H9 (cell line): Measurements from ENCODE around the gene PCDH9. TPM values are rescaled to one million over a fixed set of nuclear protein-coding genes. Genes with fewer than 3 reads are reported as not detected.

Source experiments
- DNase-seq: peaks from one replicate; pipeline ENCODE4 v3.0.0-alpha.2; 2017
- H2AFZ ChIP-seq: one replicate; pipeline ENCODE4 v1.6.1; 2013; ENCODE audit warnings: mild to moderate bottlenecking, low read length, control low read depth, moderate library complexity
- H2AK5ac ChIP-seq: 2 replicates; pipeline ENCODE4 v1.6.1; 2013; ENCODE audit warnings: low read length, control low read depth, mixed read lengths; ENCODE audit not compliant: insufficient read length
- H2BK120ac ChIP-seq: one replicate; pipeline ENCODE4 v1.6.1; 2013; ENCODE audit warnings: low read depth, mild to moderate bottlenecking, low read length, control low read depth, inconsistent platforms; ENCODE audit not compliant: poor library complexity, severe bottlenecking
- H2BK12ac ChIP-seq: 2 replicates; pipeline ENCODE4 v1.6.1; 2013; ENCODE audit warnings: low read length, control low read depth, mixed read lengths, low read depth; ENCODE audit not compliant: insufficient read length
- H2BK15ac ChIP-seq: 2 replicates; pipeline ENCODE4 v1.6.1; 2013; ENCODE audit warnings: low read depth, low read length, control low read depth
- H2BK20ac ChIP-seq: one replicate; pipeline ENCODE4 v1.6.1; 2013; ENCODE audit warnings: low read depth, mild to moderate bottlenecking, low read length, control low read depth, inconsistent platforms; ENCODE audit not compliant: poor library complexity, severe bottlenecking
- H2BK5ac ChIP-seq: 2 replicates; pipeline ENCODE4 v1.6.1; 2013; ENCODE audit warnings: low read length, control low read depth, mixed read lengths; ENCODE audit not compliant: insufficient read length
- H3K14ac ChIP-seq: 2 replicates; pipeline ENCODE4 v1.6.1; 2013; ENCODE audit warnings: low read length, control low read depth; ENCODE audit not compliant: insufficient read depth
- H3K18ac ChIP-seq: 2 replicates; pipeline ENCODE4 v1.6.1; 2013; ENCODE audit warnings: low read depth, mild to moderate bottlenecking, mixed read lengths, low read length, control low read depth; ENCODE audit not compliant: insufficient read length
- H3K23ac ChIP-seq: 2 replicates; pipeline ENCODE4 v1.6.1; 2013; ENCODE audit warnings: low read length, control low read depth, mixed read lengths, low read depth; ENCODE audit not compliant: insufficient read length
- H3K23me2 ChIP-seq: 2 replicates; pipeline ENCODE4 v1.6.1; 2013; ENCODE audit warnings: low read depth, mild to moderate bottlenecking, mixed read lengths, low read length, control low read depth; ENCODE audit not compliant: insufficient read length, poor library complexity, severe bottlenecking
- H3K27ac ChIP-seq: 2 replicates; pipeline ENCODE4 v1.5.1; 2013; ENCODE audit warnings: low read length, control low read depth, mixed read lengths, low read depth; ENCODE audit not compliant: insufficient read length
- H3K27me3 ChIP-seq: 2 replicates; pipeline ENCODE4 v1.6.1; 2013; ENCODE audit warnings: low read length, control low read depth, inconsistent platforms; ENCODE audit not compliant: insufficient read depth
- H3K4ac ChIP-seq: 2 replicates; pipeline ENCODE4 v1.6.1; 2013; ENCODE audit warnings: low read depth, mild to moderate bottlenecking, control low read depth, inconsistent platforms, low read length, moderate library complexity
- H3K4me1 ChIP-seq: 2 replicates; pipeline ENCODE4 v1.6.1; 2013; ENCODE audit warnings: low read length, control low read depth, inconsistent platforms; ENCODE audit not compliant: insufficient read depth
- H3K4me2 ChIP-seq: 2 replicates; pipeline ENCODE4 v1.6.1; 2013; ENCODE audit warnings: low read length, control low read depth, mixed read lengths; ENCODE audit not compliant: insufficient read length, insufficient read depth
- H3K56ac ChIP-seq: 2 replicates; pipeline ENCODE4 v1.6.1; 2013; ENCODE audit warnings: low read depth, mild to moderate bottlenecking, mixed read lengths, low read length, control low read depth; ENCODE audit not compliant: insufficient read length
- H3K79me1 ChIP-seq: 2 replicates; pipeline ENCODE4 v1.6.1; 2013; ENCODE audit warnings: low read depth, mild to moderate bottlenecking, moderate library complexity, low read length, control low read depth, inconsistent platforms; ENCODE audit not compliant: insufficient read depth, poor library complexity, severe bottlenecking
- H3K79me2 ChIP-seq: 2 replicates; pipeline ENCODE4 v1.6.1; 2013; ENCODE audit warnings: low read length, control low read depth, inconsistent platforms; ENCODE audit not compliant: insufficient read depth
- H3K9ac ChIP-seq: 2 replicates; pipeline ENCODE4 v1.6.1; 2013; ENCODE audit warnings: low read length, control low read depth, mixed read lengths; ENCODE audit not compliant: insufficient read length; ENCODE audit errors: extremely low read depth
- H3K9me3 ChIP-seq: one replicate; pipeline ENCODE4 v1.6.1; 2013; ENCODE audit warnings: low read depth, low read length, inconsistent platforms; ENCODE audit not compliant: control insufficient read depth
- H3T11ph ChIP-seq: one replicate; pipeline ENCODE4 v1.6.1; 2013; ENCODE audit warnings: mild to moderate bottlenecking, low read length, control low read depth, inconsistent platforms
- H4K20me1 ChIP-seq: one replicate; pipeline ENCODE4 v1.6.1; 2013; ENCODE audit not compliant: control insufficient read depth, insufficient read length, insufficient read depth
- H4K5ac ChIP-seq: 2 replicates; pipeline ENCODE4 v1.6.1; 2013; ENCODE audit warnings: low read depth, mild to moderate bottlenecking, mixed read lengths, low read length, control low read depth; ENCODE audit not compliant: insufficient read length
- H4K8ac ChIP-seq: replicated peaks from 2 replicates; pipeline ENCODE4 v1.6.1; 2013; ENCODE audit warnings: low read length, control low read depth, mixed read lengths, low read depth; ENCODE audit not compliant: insufficient read length
- H4K91ac ChIP-seq: 2 replicates; pipeline ENCODE4 v1.6.1; 2013; ENCODE audit warnings: low read depth, mild to moderate bottlenecking, moderate library complexity, mixed read lengths, low read length, control low read depth; ENCODE audit not compliant: insufficient read length
- H3K27ac Mint-ChIP-seq, 3 experiments: 2 replicates in 2 of 3; 3 replicates in 1 of 3; pipeline ENCODE4 v1.8.0; 2020 to 2021; ENCODE audit warnings: mixed read lengths in 3 of 3, mild to moderate bottlenecking in 1 of 3, moderate library complexity in 1 of 3
- H3K27me3 Mint-ChIP-seq: 2 replicates; pipeline ENCODE4 v1.8.0; 2021; ENCODE audit warnings: low read depth, mild to moderate bottlenecking, moderate library complexity, mixed read lengths
- H3K36me3 Mint-ChIP-seq, 3 experiments: 2 replicates in 2 of 3; 3 replicates in 1 of 3; pipeline ENCODE4 v1.8.0; 2020 to 2021; ENCODE audit warnings: low read depth in 3 of 3, mixed read lengths in 3 of 3; ENCODE audit not compliant: insufficient read depth in 1 of 3
- H3K4me1 Mint-ChIP-seq, 2 experiments: 2 replicates each; pipeline ENCODE4 v1.8.0; 2020; ENCODE audit warnings: mixed read lengths in 2 of 2
- H3K4me3 Mint-ChIP-seq, 2 experiments: 2 replicates in 1 of 2; 3 replicates in 1 of 2; pipeline ENCODE4 v1.8.0; 2020 to 2021; ENCODE audit warnings: mild to moderate bottlenecking in 2 of 2, mixed read lengths in 2 of 2, moderate library complexity in 1 of 2
- H3K9me3 Mint-ChIP-seq, 2 experiments: 2 replicates in 1 of 2; 3 replicates in 1 of 2; pipeline ENCODE4 v1.8.0; 2020; ENCODE audit warnings: mild to moderate bottlenecking in 2 of 2, mixed read lengths in 2 of 2, moderate library complexity in 1 of 2
- WGBS: extraction: QIAGEN DNeasy Blood & Tissue Kit; methylation state at CpG from one replicate; pipeline ENCODE4 v1.1.7; 2013; ENCODE audit warnings: missing lambda C conversion rate, low lambda C conversion rate, mixed read lengths; ENCODE audit not compliant: insufficient read length; ENCODE audit errors: extremely low coverage; 5-methylcytosine and 5-hydroxymethylcytosine counted together
- long read RNA-seq: library from polyadenylated mRNA; unstranded; transcript quantifications from one replicate; pipeline ENCODE4 v2.0.0, GENCODE V29; 2020
- total RNA-seq: library from RNA; stranded (reverse); gene quantifications from 2 replicates; pipeline ENCODE4 v1.2.1, GENCODE V29; 2021
- TF ChIP-seq, protein P1 (sequence below): fragments of 200-600 bp; sonication (generic); conservative IDR thresholded peaks from 3 replicates; pipeline ENCODE4 v1.8.0; 2021; ENCODE audit warnings: antibody characterized with exemption, mild to moderate bottlenecking

PCDH9 gene, protein sequence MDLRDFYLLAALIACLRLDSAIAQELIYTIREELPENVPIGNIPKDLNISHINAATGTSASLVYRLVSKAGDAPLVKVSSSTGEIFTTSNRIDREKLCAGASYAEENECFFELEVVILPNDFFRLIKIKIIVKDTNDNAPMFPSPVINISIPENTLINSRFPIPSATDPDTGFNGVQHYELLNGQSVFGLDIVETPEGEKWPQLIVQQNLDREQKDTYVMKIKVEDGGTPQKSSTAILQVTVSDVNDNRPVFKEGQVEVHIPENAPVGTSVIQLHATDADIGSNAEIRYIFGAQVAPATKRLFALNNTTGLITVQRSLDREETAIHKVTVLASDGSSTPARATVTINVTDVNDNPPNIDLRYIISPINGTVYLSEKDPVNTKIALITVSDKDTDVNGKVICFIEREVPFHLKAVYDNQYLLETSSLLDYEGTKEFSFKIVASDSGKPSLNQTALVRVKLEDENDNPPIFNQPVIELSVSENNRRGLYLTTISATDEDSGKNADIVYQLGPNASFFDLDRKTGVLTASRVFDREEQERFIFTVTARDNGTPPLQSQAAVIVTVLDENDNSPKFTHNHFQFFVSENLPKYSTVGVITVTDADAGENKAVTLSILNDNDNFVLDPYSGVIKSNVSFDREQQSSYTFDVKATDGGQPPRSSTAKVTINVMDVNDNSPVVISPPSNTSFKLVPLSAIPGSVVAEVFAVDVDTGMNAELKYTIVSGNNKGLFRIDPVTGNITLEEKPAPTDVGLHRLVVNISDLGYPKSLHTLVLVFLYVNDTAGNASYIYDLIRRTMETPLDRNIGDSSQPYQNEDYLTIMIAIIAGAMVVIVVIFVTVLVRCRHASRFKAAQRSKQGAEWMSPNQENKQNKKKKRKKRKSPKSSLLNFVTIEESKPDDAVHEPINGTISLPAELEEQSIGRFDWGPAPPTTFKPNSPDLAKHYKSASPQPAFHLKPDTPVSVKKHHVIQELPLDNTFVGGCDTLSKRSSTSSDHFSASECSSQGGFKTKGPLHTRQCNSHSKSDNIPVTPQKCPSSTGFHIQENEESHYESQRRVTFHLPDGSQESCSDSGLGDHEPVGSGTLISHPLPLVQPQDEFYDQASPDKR (N-terminal part only)
- total RNA-seq, result 0.09 and 0.11 TPM in 2 replicates
- long read RNA-seq, full-length matches to known transcripts, result 3 of 3 reads
- long read RNA-seq, partial matches to known transcripts, result 0 of 3 reads
- long read RNA-seq, other reads (novel, unspliced or antisense), result 0 of 3 reads

DNA sequence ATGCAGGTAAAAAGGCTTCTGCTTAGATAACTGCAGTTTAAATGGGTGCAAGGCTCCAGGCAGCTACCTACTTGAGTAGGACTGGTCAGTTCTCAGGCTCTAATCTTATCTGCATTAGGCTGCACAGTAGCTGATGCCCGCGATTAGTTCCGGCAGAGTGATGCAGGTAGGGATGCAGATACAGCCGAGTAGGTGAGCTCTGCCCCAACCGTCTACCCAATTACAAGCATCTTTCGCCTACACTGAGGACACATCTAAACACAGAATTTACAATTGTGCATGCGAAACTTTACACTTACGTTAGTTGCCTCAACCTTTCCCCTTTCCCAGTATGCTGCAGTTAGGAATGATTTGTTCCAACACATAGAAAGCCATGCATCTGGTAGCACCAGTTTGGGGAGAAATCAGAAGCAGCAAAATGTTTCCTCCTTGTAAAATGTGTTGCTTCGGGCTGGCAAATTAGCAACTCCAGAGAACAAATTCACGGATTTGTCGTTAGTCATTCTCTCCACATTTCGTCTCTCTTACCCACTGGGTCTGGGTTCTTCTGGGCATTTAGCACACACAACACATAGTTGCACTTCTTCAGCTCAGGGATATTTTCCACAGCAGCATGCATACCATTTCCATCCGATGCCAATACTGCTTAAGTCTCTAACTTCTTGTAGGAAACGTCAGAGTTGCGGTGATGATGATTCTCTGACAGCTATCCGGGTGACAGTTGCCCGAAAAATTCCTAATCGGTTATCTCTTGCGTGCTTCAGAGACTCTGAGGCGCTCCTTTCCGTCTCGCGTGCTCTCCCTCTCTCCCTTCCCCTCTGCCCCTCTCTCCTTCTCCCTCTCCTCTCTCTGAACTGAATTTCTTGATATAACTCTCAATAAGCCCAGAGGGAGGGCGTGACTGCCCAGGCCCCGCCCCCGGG lies at the start of gene PCDH9:
Gene PCDH9 (minus strand): TSS at position 856 of the 923 bp plus-strand sequence. CDS start 1,896 bp downstream, outside the sequence.
- no peak within 1 kb of the TSS for H3T11ph ChIP-seq
- peak within 1 kb of the TSS; percentile 54 for H3K14ac ChIP-seq
- no peaks in the 10 kb centered on the region for H3K9me3 ChIP-seq
- H3K27ac ChIP-seq, result no peak within 1 kb of the TSS
- H2BK15ac ChIP-seq, result no peak within 1 kb of the TSS
- H3K23me2 ChIP-seq, result peaks cover 18% of the 10 kb centered on the region
- H3K27ac Mint-ChIP-seq, result peak within 1 kb of the TSS in 2 of 3 experiments; percentile 53 to 71; a peak in 2 of 7 replicates
- H4K91ac ChIP-seq, result no peak within 1 kb of the TSS
- no peak within 1 kb of the TSS for H3K23ac ChIP-seq
- no peaks in the 10 kb centered on the region for H3K79me2 ChIP-seq
- no peaks in the 10 kb centered on the region for H4K20me1 ChIP-seq
- no peaks in the 10 kb centered on the region for H3K9me3 Mint-ChIP-seq
- H3K27me3 ChIP-seq, result no peaks in the 10 kb centered on the region; the same call in 1 of the 2 replicates
- no peak within 1 kb of the TSS for H3K4me3 Mint-ChIP-seq
- H2BK12ac ChIP-seq, result no peak within 1 kb of the TSS
- peak within 1 kb of the TSS; percentile 80 for H3K9ac ChIP-seq
- H3K4me1 Mint-ChIP-seq, result peaks cover 0 to 5% of the 10 kb centered on the region in 2 experiments; a peak in 2 of 4 replicates
- H3K27me3 Mint-ChIP-seq, result peaks cover 19% of the 10 kb centered on the region
- no peak for DNase-seq
- TF ChIP-seq, protein P1, sequence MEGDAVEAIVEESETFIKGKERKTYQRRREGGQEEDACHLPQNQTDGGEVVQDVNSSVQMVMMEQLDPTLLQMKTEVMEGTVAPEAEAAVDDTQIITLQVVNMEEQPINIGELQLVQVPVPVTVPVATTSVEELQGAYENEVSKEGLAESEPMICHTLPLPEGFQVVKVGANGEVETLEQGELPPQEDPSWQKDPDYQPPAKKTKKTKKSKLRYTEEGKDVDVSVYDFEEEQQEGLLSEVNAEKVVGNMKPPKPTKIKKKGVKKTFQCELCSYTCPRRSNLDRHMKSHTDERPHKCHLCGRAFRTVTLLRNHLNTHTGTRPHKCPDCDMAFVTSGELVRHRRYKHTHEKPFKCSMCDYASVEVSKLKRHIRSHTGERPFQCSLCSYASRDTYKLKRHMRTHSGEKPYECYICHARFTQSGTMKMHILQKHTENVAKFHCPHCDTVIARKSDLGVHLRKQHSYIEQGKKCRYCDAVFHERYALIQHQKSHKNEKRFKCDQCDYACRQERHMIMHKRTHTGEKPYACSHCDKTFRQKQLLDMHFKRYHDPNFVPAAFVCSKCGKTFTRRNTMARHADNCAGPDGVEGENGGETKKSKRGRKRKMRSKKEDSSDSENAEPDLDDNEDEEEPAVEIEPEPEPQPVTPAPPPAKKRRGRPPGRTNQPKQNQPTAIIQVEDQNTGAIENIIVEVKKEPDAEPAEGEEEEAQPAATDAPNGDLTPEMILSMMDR, result no peak
- H2BK120ac ChIP-seq, result no peak within 1 kb of the TSS
- no peak within 1 kb of the TSS for H2BK5ac ChIP-seq
- no peaks in the 10 kb centered on the region for H3K79me1 ChIP-seq
- H3K4ac ChIP-seq, result no peak within 1 kb of the TSS
- H3K56ac ChIP-seq, result no peak within 1 kb of the TSS
- H2BK20ac ChIP-seq, result no peak within 1 kb of the TSS
- no CpG with 5 or more reads among the region's 26 CpGs for WGBS
- no peak within 1 kb of the TSS for H4K8ac ChIP-seq
- H3K4me2 ChIP-seq, result peak within 1 kb of the TSS; percentile 97
- H2AFZ ChIP-seq, result peak within 1 kb of the TSS; percentile 11
- H2AK5ac ChIP-seq, result no peak within 1 kb of the TSS
- no peak within 1 kb of the TSS for H3K18ac ChIP-seq
- no peaks in the 10 kb centered on the region for H3K36me3 Mint-ChIP-seq
- no peaks in the 10 kb centered on the region for H3K4me1 ChIP-seq
- no peak within 1 kb of the TSS for H4K5ac ChIP-seq
